NCI-H1436 treated with DMSO at 0.1 percent for 48 hours (cell line): ENCODE results near the gene PRSS35.
"Not testable (repeated sequence)": the region's sequence is repeated elsewhere in the genome, so short reads cannot be mapped to it uniquely, and the experiment has no call there.

ENCODE experiments used
- DNase-seq: peaks from one replicate; lab custom pipeline; 2025; lab: John Stamatoyannopoulos, UW

Gene PRSS35

GRCh38 chr6:83517500-83517899 lies 5.2 kb downstream of the PRSS35 start:
- DNase-seq: no peak

GRCh38 chr6:83518816-83519480 lies 6.6 kb downstream of the PRSS35 start:
- no peak for DNase-seq

- no peak for DNase-seq
Observed at GRCh38 chr6:83536034-83536646, 23.8 kb downstream of the PRSS35 start.

GRCh38 chr6:83536647-83537589 lies 24.6 kb downstream of the PRSS35 start:
- DNase-seq: no peak

- no peak for DNase-seq
Observed at GRCh38 chr6:83539678-83540077, 27.3 kb downstream of the PRSS35 start.

- DNase-seq: no peak
Observed at GRCh38 chr6:83546636-83547035, 34.3 kb downstream of the PRSS35 start.

GRCh38 chr6:83550482-83550881 lies 38.1 kb downstream of the PRSS35 start:
- DNase-seq: not testable (repeated sequence)

- not testable (repeated sequence) for DNase-seq
Observed at GRCh38 chr6:83551748-83552147, 39.4 kb downstream of the PRSS35 start.

- DNase-seq: no peak
Observed at GRCh38 chr6:83556871-83557270, 44.5 kb downstream of the PRSS35 start.

GRCh38 chr6:83558975-83559374 lies 46.6 kb downstream of the PRSS35 start:
- DNase-seq: no peak

- DNase-seq: not testable (repeated sequence)
Observed at GRCh38 chr6:83571663-83572185, 59.4 kb downstream of the PRSS35 start.

- no peak for DNase-seq
Observed at GRCh38 chr6:83574783-83575182, 62.4 kb downstream of the PRSS35 start.
